Common myeloid progenitor, CD34-positive (primary cell): ENCODE measurements around the gene TPSAB1. TPM values are rescaled to one million over a fixed set of nuclear protein-coding genes. Genes with fewer than 3 reads are reported as not detected.
A peak's percentile ranks its signal among the peaks of the same experiment; 100 is the strongest.
"Not testable (repeated sequence)": the region's sequence is repeated elsewhere in the genome, so short reads cannot be mapped to it uniquely, and the experiment has no call there.

ENCODE experiments used
- CTCF ChIA-PET: fragments of 350-600 bp; sonication (Branson Sonifier 250); formaldehyde crosslinking; loops from one replicate; lab custom pipeline; 2021; ENCODE audit warnings: antibody characterized with exemption; lab: Charles Lee
- POLR2A ChIA-PET: fragments of 350-600 bp; sonication (Branson Sonifier 250); formaldehyde crosslinking; loops from one replicate; lab custom pipeline; 2021; ENCODE audit warnings: antibody characterized with exemption; lab: Charles Lee
- DNase-seq, 3 donors: peaks; one replicate each; pipeline versions ENCODE4 v3.0.0 to v3.0.0-alpha.2; 2013
- H3K27ac ChIP-seq, 2 experiments: 1 replicate in 1 of 2; 2 replicates in 1 of 2; pipeline ENCODE4 v1.7.0; 2013; ENCODE audit warnings: inconsistent platforms in 2 of 2, low read length in 2 of 2, mild to moderate bottlenecking in 2 of 2, low read depth in 1 of 2, moderate library complexity in 1 of 2; ENCODE audit not compliant: severe bottlenecking in 2 of 2, insufficient read depth in 1 of 2, poor library complexity in 1 of 2
- H3K27me3 ChIP-seq, 5 experiments: replicated peaks in 2 of 5; 1 replicate in 3 of 5; 2 replicates in 2 of 5; pipeline versions ENCODE4 v1.6.1 to v1.7.0; 2013; ENCODE audit warnings: low read length in 4 of 5, mild to moderate bottlenecking in 2 of 5, moderate library complexity in 2 of 5, inconsistent platforms in 1 of 5; ENCODE audit not compliant: insufficient read depth in 5 of 5, control insufficient read depth in 4 of 5
- H3K36me3 ChIP-seq, 4 experiments: 1 replicate in 2 of 4; 2 replicates in 2 of 4; pipeline versions ENCODE4 v1.6.1 to v1.7.0; 2013; ENCODE audit warnings: low read length in 3 of 4, control low read depth in 1 of 4, mild to moderate bottlenecking in 1 of 4; ENCODE audit not compliant: control insufficient read depth in 4 of 4, insufficient read depth in 4 of 4
- H3K4me1 ChIP-seq, 4 experiments: 1 replicate in 3 of 4; 2 replicates in 1 of 4; pipeline versions ENCODE4 v1.6.1 to v1.7.1; 2013; ENCODE audit warnings: low read length in 3 of 4, mild to moderate bottlenecking in 3 of 4, control low read depth in 1 of 4, inconsistent platforms in 1 of 4, moderate library complexity in 1 of 4; ENCODE audit not compliant: control insufficient read depth in 4 of 4, insufficient read depth in 4 of 4; ENCODE audit errors: control extremely low read depth in 1 of 4
- H3K4me3 ChIP-seq, 7 experiments: 1 replicate in 4 of 7; 2 replicates in 3 of 7; pipeline versions ENCODE4 v1.5.1 to v1.7.0; 2013; ENCODE audit warnings: mild to moderate bottlenecking in 7 of 7, low read length in 6 of 7, moderate library complexity in 6 of 7, inconsistent platforms in 2 of 7, low read depth in 2 of 7, control low read depth in 1 of 7; ENCODE audit not compliant: insufficient read depth in 4 of 7, control insufficient read depth in 1 of 7; ENCODE audit errors: extremely low read depth in 1 of 7
- H3K9me3 ChIP-seq, 5 experiments: 1 replicate in 4 of 5; 2 replicates in 1 of 5; pipeline versions ENCODE4 v1.6.1 to v1.7.1; 2013; ENCODE audit warnings: low read length in 4 of 5, mild to moderate bottlenecking in 2 of 5, inconsistent platforms in 1 of 5, low read depth in 1 of 5, moderate library complexity in 1 of 5; ENCODE audit not compliant: control insufficient read depth in 4 of 5, insufficient read depth in 2 of 5; ENCODE audit errors: control extremely low read depth in 1 of 5
- WGBS: methylation state at CpG from one replicate; pipeline ENCODE4 v1.1.5; 2013; ENCODE audit not compliant: insufficient coverage; 5-methylcytosine and 5-hydroxymethylcytosine counted together
- polyA plus RNA-seq: library from polyadenylated mRNA; unstranded; fragments of 120-200 nt; gene quantifications from one replicate; pipeline ENCODE4 v1.2.1, GENCODE V29; 2013

TPSAB1 gene
- polyA plus RNA-seq, result 86.6 TPM

DNA sequence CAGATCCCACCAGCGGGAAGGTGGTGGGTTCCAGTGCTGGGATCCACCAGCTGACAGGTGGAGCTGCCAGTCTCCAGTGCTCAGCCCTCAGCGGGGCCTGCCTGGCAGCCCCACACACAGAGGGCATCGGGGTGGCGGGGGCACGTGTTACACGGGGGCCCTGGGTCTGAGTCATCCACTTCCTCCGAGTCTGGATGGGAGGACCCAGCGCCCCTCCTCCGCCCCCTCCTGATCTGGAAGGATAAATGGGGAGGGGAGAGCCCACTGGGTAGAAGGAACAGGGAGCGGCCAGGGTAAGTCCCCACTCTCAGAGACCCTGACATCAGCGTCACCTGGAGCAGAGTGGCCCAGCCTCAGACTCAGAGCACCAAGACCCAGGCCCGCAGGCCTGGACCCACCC is at the start of gene TPSAB1:
Gene TPSAB1 (plus strand): TSS at position 270 of the 400 bp plus-strand sequence. CDS start 234 bp downstream, outside the sequence.
- H3K27me3 ChIP-seq, H3K36me3 ChIP-seq, H3K4me3 ChIP-seq, H3K27ac ChIP-seq, DNase-seq, H3K9me3 ChIP-seq, CTCF ChIA-PET, POLR2A ChIA-PET: not testable (repeated sequence)
- H3K4me1 ChIP-seq, result peaks cover 0 to 24% (median 7%) of the 10 kb centered on the region in 4 experiments
- WGBS, result no CpG with 5 or more reads among the region's 12 CpGs

DNA sequence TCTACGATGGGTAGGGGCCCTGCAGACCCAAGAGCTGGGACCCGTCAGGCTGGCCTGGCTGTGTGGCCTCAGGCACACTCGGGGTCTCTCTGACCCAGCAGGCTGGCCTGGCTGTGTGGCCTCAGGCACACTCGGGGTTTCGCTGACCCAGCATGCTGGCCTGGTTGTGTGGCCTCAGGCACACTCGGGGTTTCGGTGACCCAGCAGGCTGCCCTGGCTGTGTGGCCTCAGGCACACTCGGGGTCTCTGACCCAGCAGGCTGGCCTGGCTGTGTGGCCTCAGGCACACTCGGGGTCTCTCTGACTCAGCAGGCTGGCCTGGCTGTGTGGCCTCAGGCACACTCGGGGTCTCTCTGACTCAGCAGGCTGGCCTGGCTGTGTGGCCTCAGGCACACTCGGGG is 49.7 kb upstream of the TPSAB1 start:
- H3K9me3 ChIP-seq, H3K27ac ChIP-seq, H3K36me3 ChIP-seq, CTCF ChIA-PET, H3K4me3 ChIP-seq, DNase-seq, H3K4me1 ChIP-seq: not testable (repeated sequence)
- POLR2A ChIA-PET, result interaction anchor here (0.8 kb wide), 1 partner anchor 564 kb away, joined by 3 read pairs; no protein-coding TSS in a partner anchor
- H3K27me3 ChIP-seq, result peaks cover 0 to 11% (median 0%) of the 10 kb centered on the region in 5 experiments
- 98% methylated on average over 11 of the region's 11 CpGs for WGBS

DNA sequence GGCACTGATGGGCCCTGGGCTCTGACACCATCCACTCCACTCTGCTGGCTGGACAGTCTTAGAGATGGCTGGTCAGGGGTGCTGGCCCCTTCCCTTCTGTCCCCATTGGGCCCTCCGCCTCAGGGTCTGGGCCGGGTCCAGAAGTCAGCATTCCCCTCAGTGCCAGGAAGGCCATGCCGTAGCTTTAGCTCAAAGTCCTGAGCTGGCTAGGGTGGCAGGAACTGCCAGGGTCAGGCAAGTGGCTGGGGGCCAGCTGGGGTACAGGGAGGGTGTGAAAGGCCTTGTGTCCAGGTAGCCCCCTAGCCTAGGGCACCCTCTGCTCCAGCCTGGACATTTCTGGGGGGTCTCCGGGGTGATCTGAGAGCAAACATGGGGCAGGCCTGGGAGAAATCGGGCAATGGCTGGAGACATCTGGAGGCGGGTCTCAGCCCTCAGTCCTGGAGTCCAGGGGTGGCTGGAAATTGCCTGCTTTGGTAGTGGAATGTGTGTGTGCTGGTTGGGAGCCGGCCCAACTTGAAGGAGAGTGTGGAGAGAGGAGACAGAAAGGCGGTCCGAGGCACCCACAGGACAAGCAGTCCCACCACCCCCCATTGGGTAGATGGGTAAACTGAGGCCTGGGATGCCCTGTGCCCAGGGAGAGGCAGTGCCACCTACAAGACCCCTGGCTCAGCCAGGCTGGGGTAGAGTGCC is 48.0 kb upstream of the TPSAB1 start:
- Histone ChIP-seq H3K27ac (no peak overlapping the region), H3K36me3 (no peaks in the 10 kb centered on the region), H3K27me3 (peaks cover 0 to 14% (median 0%) of the 10 kb centered on the region in 5 experiments), H3K9me3 (no peaks in the 10 kb centered on the region), H3K4me3 (no peak overlapping the region), H3K4me1 (no peaks in the 10 kb centered on the region)
- POLR2A ChIA-PET, result no interaction called here
- CTCF ChIA-PET, result no interaction called here
- no peak for DNase-seq
- 90% methylated on average over 2 of the region's 9 CpGs for WGBS

DNA sequence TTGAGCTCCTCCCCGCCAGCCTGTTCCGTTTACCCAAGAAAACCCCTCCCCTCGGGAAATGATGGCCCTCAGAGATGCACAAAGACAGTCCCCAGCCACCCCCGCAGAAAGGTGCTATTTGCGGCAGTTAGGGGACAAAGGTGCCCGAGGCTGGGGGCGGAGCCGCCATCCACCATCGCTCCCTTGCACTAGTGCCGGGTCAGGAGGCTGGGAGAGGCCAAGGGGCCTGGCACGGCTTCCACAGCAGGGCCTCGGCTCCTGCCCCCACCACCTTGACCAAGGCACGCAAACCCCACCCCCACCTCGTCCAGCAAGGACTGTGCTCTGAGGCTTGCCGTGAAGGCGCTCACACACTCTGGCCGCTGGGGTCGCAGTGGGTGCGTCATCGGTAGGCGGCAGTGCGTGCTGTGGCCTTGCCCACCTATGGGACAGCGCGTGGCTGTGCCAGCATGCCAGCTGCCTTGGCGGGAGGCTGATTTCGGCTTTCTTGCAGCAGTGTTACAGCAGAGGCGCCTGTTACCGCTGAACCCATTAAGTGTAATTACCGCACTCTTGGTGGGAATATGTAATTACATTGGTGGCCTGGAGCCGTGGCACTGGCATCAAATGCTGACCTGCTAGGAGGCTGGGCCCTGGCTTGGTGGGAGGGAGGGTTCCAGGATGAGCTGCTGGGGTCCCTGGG is 47.2 kb upstream of the TPSAB1 start:
- WGBS, result 73% methylated on average over 27 of the region's 30 CpGs
- POLR2A ChIA-PET, result interaction anchor here (0.6 kb wide), 1 partner anchor 792 kb away, joined by 3 read pairs; the partner anchor contains the start of gene DECR2

DNA sequence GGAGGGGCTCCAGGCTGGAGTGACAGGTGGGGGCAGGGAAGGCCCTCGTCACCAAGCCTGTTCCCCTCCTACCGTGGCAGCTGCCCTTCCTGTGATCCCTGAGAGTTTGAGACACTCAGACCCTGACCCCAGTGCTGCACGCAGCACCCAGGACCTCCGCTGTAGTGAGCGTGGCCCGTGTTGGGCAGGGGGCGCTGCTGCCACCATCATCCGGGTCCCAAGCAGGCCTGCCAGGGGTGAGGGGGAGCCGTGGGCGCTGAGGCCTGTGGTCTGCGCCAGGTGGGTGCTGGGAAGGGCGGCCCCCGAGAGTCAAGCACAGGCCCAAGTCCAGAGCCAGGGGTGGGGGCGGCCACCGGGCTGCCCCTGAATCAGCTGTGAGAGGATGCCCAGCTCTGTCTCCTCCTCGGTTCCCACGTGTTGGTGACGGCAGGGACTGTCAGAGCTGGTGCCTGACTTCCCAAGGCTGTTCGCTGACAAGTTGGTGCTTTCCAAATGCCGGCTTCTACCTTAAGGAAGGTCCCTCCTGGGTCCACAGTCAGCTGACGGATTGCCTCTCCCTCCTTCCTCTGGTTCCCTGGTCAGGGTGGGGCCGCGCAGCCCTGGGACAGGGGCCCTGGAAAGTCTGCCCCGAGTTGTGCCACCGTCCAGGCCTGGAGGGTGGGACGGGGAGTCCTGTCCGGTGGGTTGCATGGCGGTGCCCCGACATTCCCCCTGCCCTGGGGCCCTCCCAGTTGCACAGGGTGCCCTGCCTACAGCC is 46.5 kb upstream of the TPSAB1 start:
- H3K36me3 ChIP-seq, result no peaks in the 10 kb centered on the region
- WGBS, result 64% methylated on average over 27 of the region's 29 CpGs
- no peak overlapping the region for H3K4me3 ChIP-seq
- no peak overlapping the region for H3K27ac ChIP-seq
- no peaks in the 10 kb centered on the region for H3K4me1 ChIP-seq
- peaks cover 0 to 19% (median 0%) of the 10 kb centered on the region in 5 experiments for H3K27me3 ChIP-seq
- DNase-seq, result no peak
- no peaks in the 10 kb centered on the region for H3K9me3 ChIP-seq
- ChIA-PET POLR2A (interaction anchor here (0.6 kb wide), 1 partner anchor 792 kb away, joined by 3 read pairs; the partner anchor contains the start of gene DECR2), CTCF (interaction anchor here (1.6 kb wide), 1 partner anchor 85 kb away, joined by 4 read pairs; no protein-coding TSS in a partner anchor)

More for the DNA sequence above, 47.2 kb upstream of the TPSAB1 start:
- H3K27ac ChIP-seq, result no peak overlapping the region
- no peaks in the 10 kb centered on the region for H3K36me3 ChIP-seq
- peaks cover 0 to 19% (median 0%) of the 10 kb centered on the region in 5 experiments for H3K27me3 ChIP-seq
- DNase-seq, result peak in 2 of 3 donors; percentile 20 to 22
- no peaks in the 10 kb centered on the region for H3K4me1 ChIP-seq
- H3K4me3 ChIP-seq, result no peak overlapping the region
- H3K9me3 ChIP-seq, result no peaks in the 10 kb centered on the region
- CTCF ChIA-PET, result interaction anchor here (1.6 kb wide), 1 partner anchor 84 kb away, joined by 4 read pairs; no protein-coding TSS in a partner anchor

DNA sequence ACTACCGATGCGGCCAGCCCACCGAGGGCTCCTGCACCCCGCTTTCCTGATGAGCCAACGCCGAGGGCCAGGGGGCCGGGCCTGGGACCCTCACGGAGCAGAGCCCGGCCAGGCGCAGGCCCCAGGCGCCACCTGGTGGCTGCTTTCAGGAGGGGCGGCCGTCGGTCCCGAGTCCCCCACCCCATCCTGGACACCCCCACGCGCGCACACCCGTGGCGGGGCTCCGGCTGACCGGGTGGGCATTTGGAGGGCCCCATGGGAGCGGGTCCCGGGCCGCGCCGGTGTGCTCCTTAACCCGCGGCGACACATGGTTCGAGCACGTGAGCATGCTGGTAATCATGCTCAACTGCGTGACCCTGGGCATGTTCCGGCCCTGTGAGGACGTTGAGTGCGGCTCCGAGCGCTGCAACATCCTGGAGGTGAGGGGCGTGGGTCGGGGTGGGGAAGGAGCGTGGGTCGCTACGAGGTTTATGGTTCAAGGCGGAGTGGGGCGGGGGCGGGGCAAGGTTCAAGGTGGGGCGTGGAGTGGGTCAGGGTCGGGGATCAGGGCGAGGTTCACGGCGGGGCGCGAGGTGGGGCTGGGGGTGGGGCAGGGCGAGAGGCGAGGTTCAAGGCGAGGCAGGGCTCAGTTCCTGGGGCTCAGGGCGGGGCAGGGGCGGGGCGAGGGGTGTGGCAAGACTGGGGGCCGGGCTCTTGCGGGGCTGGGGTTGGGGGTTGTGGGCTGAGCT is 45.7 kb upstream of the TPSAB1 start:
- peaks cover 0 to 19% (median 0%) of the 10 kb centered on the region in 5 experiments for H3K27me3 ChIP-seq
- ChIA-PET CTCF (interaction anchor here (1.6 kb wide), 1 partner anchor 86 kb away, joined by 4 read pairs; no protein-coding TSS in a partner anchor), POLR2A (no interaction called here)
- H3K36me3 ChIP-seq, result no peaks in the 10 kb centered on the region
- H3K9me3 ChIP-seq, result no peaks in the 10 kb centered on the region
- 27% methylated on average over 25 of the region's 61 CpGs for WGBS
- no peak overlapping the region for H3K4me3 ChIP-seq
- H3K27ac ChIP-seq, result no peak overlapping the region
- no peaks in the 10 kb centered on the region for H3K4me1 ChIP-seq
- DNase-seq, result peak in 2 of 3 donors; percentile 14 to 17
